HG03045 (cell line): ENCODE measurements around the gene EVX2.

ENCODE experiments used
- ATAC-seq: cut with Tn5 transposase; IDR thresholded peaks from one replicate; pipeline ENCODE4 v1.9.1; 2021; ENCODE audit warnings: mild to moderate bottlenecking, moderate library complexity; ENCODE audit not compliant: unreplicated experiment

Gene EVX2

DNA sequence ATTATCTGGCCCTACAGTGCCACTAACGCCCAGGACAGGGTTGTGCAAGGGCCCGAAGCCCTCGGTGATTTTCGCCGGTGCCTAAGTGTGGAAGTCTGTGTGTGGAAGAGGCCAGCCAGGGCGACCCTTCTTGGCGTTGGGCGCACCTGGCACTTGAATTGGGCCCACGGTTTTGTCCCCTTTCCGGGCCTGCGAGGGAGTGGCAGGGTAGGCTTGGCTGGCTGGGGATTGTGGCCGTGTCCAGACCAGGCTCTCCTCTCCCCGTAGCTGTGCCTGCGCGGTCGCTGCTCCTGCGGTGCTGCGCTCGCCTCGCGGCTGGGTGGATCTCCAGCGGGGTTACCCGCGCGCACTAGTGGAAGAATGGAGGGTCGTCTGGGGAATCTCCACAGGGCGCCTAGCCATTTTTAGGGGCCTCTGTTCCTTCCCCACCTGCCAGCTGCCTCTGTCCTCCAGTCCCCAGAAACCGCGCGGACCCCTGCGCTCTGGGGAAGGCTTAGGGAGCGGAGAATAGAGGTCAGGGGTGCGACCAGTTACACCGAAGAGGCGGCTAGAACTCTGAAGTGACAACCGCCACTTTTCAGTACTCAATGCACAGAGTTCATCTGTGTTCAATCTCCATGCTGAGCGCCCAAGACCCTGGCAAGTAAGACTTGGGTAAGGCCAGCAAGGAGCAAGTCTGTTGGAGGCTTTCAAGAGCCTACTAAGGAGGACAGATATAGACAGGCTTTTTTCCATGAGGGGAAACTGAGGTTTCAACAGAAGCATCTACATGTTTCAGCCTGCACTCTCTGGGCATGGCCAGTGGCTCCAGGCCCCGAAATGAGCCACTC, 16.0 kb downstream of the EVX2 start:
- no peak for ATAC-seq

- ATAC-seq, result no peak
Measured at GRCh38 chr2:176066645-176067588, 16.8 kb downstream of the EVX2 start.

DNA sequence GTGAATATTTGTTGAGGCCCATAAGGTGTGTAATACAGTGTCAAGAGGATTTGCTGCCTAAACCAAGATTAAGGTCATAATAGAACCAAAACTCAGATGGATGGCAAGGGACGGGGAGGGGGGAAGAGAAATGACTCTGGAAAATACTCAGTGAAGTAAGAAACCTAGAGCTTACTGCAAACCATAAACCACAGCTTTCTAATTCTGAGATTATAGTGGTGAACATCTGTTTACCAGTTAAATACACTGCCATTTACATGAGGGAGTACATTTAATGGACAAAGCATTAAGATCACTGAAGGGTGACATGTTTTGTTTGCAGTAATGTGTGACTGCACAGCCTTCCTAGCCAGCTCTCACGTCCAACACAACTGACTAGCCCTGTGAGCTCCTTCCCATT, 19.8 kb downstream of the EVX2 start:
- ATAC-seq, result no peak

DNA sequence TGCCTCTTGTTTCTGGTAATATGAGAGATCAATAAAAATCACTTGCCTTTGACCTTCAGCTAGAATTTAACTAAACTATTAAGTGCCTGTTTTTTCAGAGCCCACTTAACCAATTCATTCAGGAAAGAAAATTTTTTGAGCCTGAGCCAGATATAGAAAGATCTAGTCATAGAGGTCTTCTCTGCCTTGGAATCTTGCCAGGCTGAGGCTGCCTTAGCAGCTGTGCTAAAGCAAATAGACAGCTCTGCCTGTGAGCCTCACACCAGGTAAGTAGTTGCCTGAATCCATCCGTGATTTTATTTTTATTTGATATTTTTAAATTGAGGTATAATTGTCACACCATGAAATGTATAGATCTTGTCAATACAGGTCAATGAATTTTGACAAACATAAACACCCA, 27.4 kb downstream of the EVX2 start:
- no peak for ATAC-seq

DNA sequence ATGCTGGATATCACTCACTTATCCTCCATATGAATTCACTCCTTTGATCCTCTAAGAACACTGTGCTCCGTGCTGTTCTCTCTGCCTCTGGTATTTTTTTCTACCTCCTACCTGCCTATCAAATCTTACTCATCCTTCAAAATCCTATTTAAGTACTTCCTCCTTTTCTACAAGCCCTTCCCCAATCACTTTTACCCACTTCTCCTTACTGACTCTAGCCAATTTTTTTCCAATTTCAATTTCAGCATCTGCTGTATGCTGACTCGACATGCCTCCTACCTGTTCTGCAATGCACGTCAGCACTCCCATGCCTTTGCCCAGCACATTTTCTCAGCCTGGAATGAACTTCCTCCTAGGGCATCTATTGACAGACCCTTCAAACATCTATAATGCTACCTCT, 44.4 kb downstream of the EVX2 start:
- ATAC-seq, result no peak

DNA sequence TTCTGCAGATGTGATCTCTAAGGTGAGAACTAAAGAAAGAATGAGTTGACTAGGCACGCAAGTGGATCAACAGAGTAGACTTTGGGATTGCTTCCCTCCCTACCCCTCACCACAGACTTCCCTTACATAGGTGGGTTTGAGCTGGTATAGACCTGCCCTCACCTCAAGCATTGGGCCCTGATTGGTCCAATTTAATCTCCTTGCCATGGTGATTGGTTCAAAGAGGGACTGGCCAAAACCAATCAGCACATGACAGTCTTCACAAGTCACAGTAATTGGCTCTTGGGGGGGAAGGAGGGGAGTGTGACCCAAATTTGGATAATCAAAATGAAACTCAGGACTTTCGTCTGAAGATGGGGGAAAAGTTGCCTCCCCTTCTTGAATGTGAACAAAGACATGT, 45.1 kb downstream of the EVX2 start:
- ATAC-seq, result no peak

GRCh38 chr2:176035013-176035691, 48.6 kb downstream of the EVX2 start:
- ATAC-seq, result no peak

- ATAC-seq, result no peak
Measured at GRCh38 chr2:176027806-176028205, 56.0 kb downstream of the EVX2 start.
